K562 (cell line): ENCODE results near the gene CACNA2D3. TPM values are rescaled to one million over a fixed set of nuclear protein-coding genes. Genes with fewer than 3 reads are reported as not detected.

Source experiments
- FOXJ2 ChIP-seq: fragments of 200-800 bp; sonication (Bioruptor generic); IDR thresholded peaks from 2 replicates; pipeline ENCODE4 v1.6.1; 2016; ENCODE audit warnings: missing genetic modification characterization, missing compliant biosample characterization
- ZNF212 ChIP-seq: fragments of 450-650 bp; formaldehyde crosslinking; IDR thresholded peaks from 2 replicates; pipeline ENCODE4 v1.4.0; 2020; ENCODE audit warnings: mild to moderate bottlenecking
- polyA plus RNA-seq, 8 experiments: library from polyadenylated mRNA; depleted of rRNA in 4 of 8; stranded (reverse) in 5 of 8; unstranded in 3 of 8; fragments of >200 nt; fragmentation: Nextera tagmentation in 2 of 8; fragmentation: Illumina TruSeq in 1 of 8; extraction: Ambion mirVana in 2 of 8; extraction: Trizol in 1 of 8; gene quantifications; 2 replicates each; pipeline versions ENCODE4 v1.2.1 to v1.2.3, GENCODE V29; 2011 to 2014; ENCODE audit warnings: inconsistent platforms in 1 of 8, missing spikeins in 1 of 8
- total RNA-seq, 7 experiments: library from RNA; depleted of rRNA in 6 of 7; stranded (reverse); fragments of >200 nt in 6 of 7; fragmentation: Illumina TruSeq in 2 of 7; extraction: Trizol in 2 of 7; gene quantifications; 2 replicates each; pipeline versions ENCODE4 v1.2.1 to v1.2.3, GENCODE V29; 2011 to 2021; ENCODE audit warnings: low replicate concordance in 1 of 7
- TF ChIP-seq, protein P1 (sequence below): fragments of 450-650 bp; IDR thresholded peaks from 2 replicates; pipeline ENCODE4 v1.6.1; 2016; ENCODE audit warnings: mild to moderate bottlenecking, moderate library complexity

CACNA2D3 gene
- total and polyA plus RNA-seq, 9 of the 15 experiments (the other 6 are each of a cell fraction or from before 2014, with no cell fraction given), result 0.01 TPM; not detected in 8

DNA sequence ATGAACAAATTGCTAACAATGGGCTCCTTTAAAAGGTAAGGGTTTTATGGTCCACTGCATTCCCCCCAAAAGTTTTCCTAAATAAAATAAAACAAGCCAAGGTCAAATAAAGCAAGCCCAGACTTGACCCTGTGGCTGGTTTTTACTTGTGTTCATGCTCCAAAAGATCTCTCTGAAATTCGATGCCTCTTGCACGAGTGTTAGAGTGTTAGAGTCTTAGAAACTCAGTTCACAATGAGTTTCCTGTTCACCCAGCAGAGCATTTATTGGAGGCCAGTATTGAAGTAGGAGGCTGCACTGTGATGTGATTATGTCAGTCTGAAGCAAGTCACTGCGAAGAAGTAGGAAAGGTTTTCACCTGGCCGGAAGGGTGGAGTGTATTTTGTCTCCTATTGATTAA lies 865.4 kb downstream of the CACNA2D3 start (continued):
- TF ChIP-seq, protein P1, sequence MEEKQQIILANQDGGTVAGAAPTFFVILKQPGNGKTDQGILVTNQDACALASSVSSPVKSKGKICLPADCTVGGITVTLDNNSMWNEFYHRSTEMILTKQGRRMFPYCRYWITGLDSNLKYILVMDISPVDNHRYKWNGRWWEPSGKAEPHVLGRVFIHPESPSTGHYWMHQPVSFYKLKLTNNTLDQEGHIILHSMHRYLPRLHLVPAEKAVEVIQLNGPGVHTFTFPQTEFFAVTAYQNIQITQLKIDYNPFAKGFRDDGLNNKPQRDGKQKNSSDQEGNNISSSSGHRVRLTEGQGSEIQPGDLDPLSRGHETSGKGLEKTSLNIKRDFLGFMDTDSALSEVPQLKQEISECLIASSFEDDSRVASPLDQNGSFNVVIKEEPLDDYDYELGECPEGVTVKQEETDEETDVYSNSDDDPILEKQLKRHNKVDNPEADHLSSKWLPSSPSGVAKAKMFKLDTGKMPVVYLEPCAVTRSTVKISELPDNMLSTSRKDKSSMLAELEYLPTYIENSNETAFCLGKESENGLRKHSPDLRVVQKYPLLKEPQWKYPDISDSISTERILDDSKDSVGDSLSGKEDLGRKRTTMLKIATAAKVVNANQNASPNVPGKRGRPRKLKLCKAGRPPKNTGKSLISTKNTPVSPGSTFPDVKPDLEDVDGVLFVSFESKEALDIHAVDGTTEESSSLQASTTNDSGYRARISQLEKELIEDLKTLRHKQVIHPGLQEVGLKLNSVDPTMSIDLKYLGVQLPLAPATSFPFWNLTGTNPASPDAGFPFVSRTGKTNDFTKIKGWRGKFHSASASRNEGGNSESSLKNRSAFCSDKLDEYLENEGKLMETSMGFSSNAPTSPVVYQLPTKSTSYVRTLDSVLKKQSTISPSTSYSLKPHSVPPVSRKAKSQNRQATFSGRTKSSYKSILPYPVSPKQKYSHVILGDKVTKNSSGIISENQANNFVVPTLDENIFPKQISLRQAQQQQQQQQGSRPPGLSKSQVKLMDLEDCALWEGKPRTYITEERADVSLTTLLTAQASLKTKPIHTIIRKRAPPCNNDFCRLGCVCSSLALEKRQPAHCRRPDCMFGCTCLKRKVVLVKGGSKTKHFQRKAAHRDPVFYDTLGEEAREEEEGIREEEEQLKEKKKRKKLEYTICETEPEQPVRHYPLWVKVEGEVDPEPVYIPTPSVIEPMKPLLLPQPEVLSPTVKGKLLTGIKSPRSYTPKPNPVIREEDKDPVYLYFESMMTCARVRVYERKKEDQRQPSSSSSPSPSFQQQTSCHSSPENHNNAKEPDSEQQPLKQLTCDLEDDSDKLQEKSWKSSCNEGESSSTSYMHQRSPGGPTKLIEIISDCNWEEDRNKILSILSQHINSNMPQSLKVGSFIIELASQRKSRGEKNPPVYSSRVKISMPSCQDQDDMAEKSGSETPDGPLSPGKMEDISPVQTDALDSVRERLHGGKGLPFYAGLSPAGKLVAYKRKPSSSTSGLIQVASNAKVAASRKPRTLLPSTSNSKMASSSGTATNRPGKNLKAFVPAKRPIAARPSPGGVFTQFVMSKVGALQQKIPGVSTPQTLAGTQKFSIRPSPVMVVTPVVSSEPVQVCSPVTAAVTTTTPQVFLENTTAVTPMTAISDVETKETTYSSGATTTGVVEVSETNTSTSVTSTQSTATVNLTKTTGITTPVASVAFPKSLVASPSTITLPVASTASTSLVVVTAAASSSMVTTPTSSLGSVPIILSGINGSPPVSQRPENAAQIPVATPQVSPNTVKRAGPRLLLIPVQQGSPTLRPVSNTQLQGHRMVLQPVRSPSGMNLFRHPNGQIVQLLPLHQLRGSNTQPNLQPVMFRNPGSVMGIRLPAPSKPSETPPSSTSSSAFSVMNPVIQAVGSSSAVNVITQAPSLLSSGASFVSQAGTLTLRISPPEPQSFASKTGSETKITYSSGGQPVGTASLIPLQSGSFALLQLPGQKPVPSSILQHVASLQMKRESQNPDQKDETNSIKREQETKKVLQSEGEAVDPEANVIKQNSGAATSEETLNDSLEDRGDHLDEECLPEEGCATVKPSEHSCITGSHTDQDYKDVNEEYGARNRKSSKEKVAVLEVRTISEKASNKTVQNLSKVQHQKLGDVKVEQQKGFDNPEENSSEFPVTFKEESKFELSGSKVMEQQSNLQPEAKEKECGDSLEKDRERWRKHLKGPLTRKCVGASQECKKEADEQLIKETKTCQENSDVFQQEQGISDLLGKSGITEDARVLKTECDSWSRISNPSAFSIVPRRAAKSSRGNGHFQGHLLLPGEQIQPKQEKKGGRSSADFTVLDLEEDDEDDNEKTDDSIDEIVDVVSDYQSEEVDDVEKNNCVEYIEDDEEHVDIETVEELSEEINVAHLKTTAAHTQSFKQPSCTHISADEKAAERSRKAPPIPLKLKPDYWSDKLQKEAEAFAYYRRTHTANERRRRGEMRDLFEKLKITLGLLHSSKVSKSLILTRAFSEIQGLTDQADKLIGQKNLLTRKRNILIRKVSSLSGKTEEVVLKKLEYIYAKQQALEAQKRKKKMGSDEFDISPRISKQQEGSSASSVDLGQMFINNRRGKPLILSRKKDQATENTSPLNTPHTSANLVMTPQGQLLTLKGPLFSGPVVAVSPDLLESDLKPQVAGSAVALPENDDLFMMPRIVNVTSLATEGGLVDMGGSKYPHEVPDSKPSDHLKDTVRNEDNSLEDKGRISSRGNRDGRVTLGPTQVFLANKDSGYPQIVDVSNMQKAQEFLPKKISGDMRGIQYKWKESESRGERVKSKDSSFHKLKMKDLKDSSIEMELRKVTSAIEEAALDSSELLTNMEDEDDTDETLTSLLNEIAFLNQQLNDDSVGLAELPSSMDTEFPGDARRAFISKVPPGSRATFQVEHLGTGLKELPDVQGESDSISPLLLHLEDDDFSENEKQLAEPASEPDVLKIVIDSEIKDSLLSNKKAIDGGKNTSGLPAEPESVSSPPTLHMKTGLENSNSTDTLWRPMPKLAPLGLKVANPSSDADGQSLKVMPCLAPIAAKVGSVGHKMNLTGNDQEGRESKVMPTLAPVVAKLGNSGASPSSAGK, result no peak
- TF ChIP-seq ZNF212 (CRISPR knock-in tag), result no peak
- TF ChIP-seq FOXJ2 (tag), result no peak
